Mesenchymal stem cell (in vitro differentiated cells and primary cell): ENCODE measurements around the gene HRH1.
A peak's percentile ranks its signal among the peaks of the same experiment; 100 is the strongest.

Source experiments
- DNase-seq: peaks from one replicate; pipeline ENCODE4 v3.0.0-alpha.2; 2013
- H2AFZ ChIP-seq: one replicate; pipeline ENCODE4 v1.6.1; 2013; ENCODE audit warnings: low read depth, mild to moderate bottlenecking, control low read depth, inconsistent platforms, low read length, moderate library complexity
- H2AK5ac ChIP-seq: 2 replicates; pipeline ENCODE4 v1.6.1; 2013; ENCODE audit warnings: low read length, moderate library complexity, mild to moderate bottlenecking, inconsistent platforms; ENCODE audit not compliant: severe bottlenecking
- H2BK120ac ChIP-seq: one replicate; pipeline ENCODE4 v1.6.1; 2013; ENCODE audit warnings: low read depth, mild to moderate bottlenecking, inconsistent platforms, low read length, moderate library complexity
- H2BK12ac ChIP-seq, 2 experiments: one replicate each; pipeline ENCODE4 v1.6.1; 2013; ENCODE audit warnings: inconsistent platforms in 2 of 2, low read length in 2 of 2, mild to moderate bottlenecking in 2 of 2, moderate library complexity in 2 of 2, control low read depth in 1 of 2
- H2BK15ac ChIP-seq: one replicate; pipeline ENCODE4 v1.6.1; 2013; ENCODE audit warnings: mild to moderate bottlenecking, low read depth, inconsistent platforms; ENCODE audit not compliant: poor library complexity, severe bottlenecking
- H2BK5ac ChIP-seq: 2 replicates; pipeline ENCODE4 v1.6.1; 2013; ENCODE audit warnings: low read depth, mild to moderate bottlenecking, low read length, control low read depth, inconsistent platforms; ENCODE audit not compliant: poor library complexity, severe bottlenecking
- H3K14ac ChIP-seq, 2 experiments: one replicate each; pipeline ENCODE4 v1.6.1; 2013; ENCODE audit warnings: inconsistent platforms in 2 of 2, low read length in 2 of 2, control low read depth in 1 of 2, mild to moderate bottlenecking in 1 of 2, moderate library complexity in 1 of 2
- H3K18ac ChIP-seq, 2 experiments: one replicate each; pipeline ENCODE4 v1.6.1; 2013; ENCODE audit warnings: inconsistent platforms in 2 of 2, low read length in 2 of 2, control low read depth in 1 of 2, low read depth in 1 of 2, mild to moderate bottlenecking in 1 of 2
- H3K23ac ChIP-seq, 2 experiments: one replicate each; pipeline ENCODE4 v1.6.1; 2013; ENCODE audit warnings: inconsistent platforms in 2 of 2, low read length in 2 of 2, mild to moderate bottlenecking in 2 of 2, moderate library complexity in 2 of 2, control low read depth in 1 of 2
- H3K27ac ChIP-seq: 2 replicates; pipeline ENCODE4 v1.5.1; 2013; ENCODE audit warnings: mild to moderate bottlenecking, moderate library complexity, low read length, control low read depth, inconsistent platforms; ENCODE audit not compliant: poor library complexity, severe bottlenecking
- H3K27me3 ChIP-seq, 2 experiments: 2 replicates each; pipeline versions ENCODE4 v1.6.1 to v1.7.0; 2013; ENCODE audit warnings: low read length in 2 of 2, mild to moderate bottlenecking in 2 of 2, moderate library complexity in 2 of 2, control low read depth in 1 of 2, inconsistent platforms in 1 of 2; ENCODE audit not compliant: control insufficient read depth in 1 of 2, insufficient read depth in 1 of 2
- H3K36me3 ChIP-seq, 2 experiments: 2 replicates each; pipeline versions ENCODE4 v1.6.1 to v1.7.0; 2013; ENCODE audit warnings: low read length in 2 of 2, control low read depth in 1 of 2, inconsistent platforms in 1 of 2, low read depth in 1 of 2, mild to moderate bottlenecking in 1 of 2; ENCODE audit not compliant: insufficient read depth in 2 of 2, control insufficient read depth in 1 of 2
- H3K4ac ChIP-seq, 2 experiments: one replicate each; pipeline ENCODE4 v1.6.1; 2013; ENCODE audit warnings: inconsistent platforms in 2 of 2, low read length in 2 of 2, mild to moderate bottlenecking in 2 of 2, moderate library complexity in 2 of 2, control low read depth in 1 of 2, low read depth in 1 of 2
- H3K4me1 ChIP-seq: 2 replicates; pipeline ENCODE4 v1.6.1; 2013; ENCODE audit warnings: low read depth, low read length, control low read depth; ENCODE audit not compliant: control insufficient read depth, insufficient read depth
- H3K4me2 ChIP-seq: 2 replicates; pipeline ENCODE4 v1.6.1; 2013; ENCODE audit warnings: low read length, mild to moderate bottlenecking, inconsistent platforms; ENCODE audit not compliant: poor library complexity, severe bottlenecking
- H3K4me3 ChIP-seq, 2 experiments: 2 replicates each; pipeline versions ENCODE4 v1.5.1 to v1.7.0; 2013; ENCODE audit warnings: low read length in 2 of 2, mild to moderate bottlenecking in 2 of 2, control low read depth in 1 of 2, low read depth in 1 of 2; ENCODE audit not compliant: insufficient read depth in 1 of 2
- H3K79me1 ChIP-seq: replicated peaks from 2 replicates; pipeline ENCODE4 v1.6.1; 2013; ENCODE audit warnings: mild to moderate bottlenecking, control low read depth, low read length, inconsistent platforms; ENCODE audit not compliant: poor library complexity, severe bottlenecking
- H3K9ac ChIP-seq: 2 replicates; pipeline ENCODE4 v1.7.0; 2013; ENCODE audit warnings: mild to moderate bottlenecking, low read length, moderate library complexity
- H3K9me3 ChIP-seq: 2 replicates; pipeline ENCODE4 v1.7.0; 2013; ENCODE audit warnings: mild to moderate bottlenecking, low read length; ENCODE audit not compliant: control insufficient read depth
- H4K8ac ChIP-seq: one replicate; pipeline ENCODE4 v1.6.1; 2013; ENCODE audit warnings: inconsistent platforms, mild to moderate bottlenecking, low read length, moderate library complexity
- H4K91ac ChIP-seq: one replicate; pipeline ENCODE4 v1.6.1; 2013; ENCODE audit warnings: mild to moderate bottlenecking, low read length, inconsistent platforms
- WGBS: methylation state at CpG from one replicate; pipeline ENCODE4 v1.1.7; 2013; ENCODE audit warnings: mixed read lengths; 5-methylcytosine and 5-hydroxymethylcytosine counted together

The HRH1 gene

GRCh38 chr3:11288021-11288491 lies 133.8 kb downstream of the HRH1 start:
- no peak overlapping the region for H2AFZ ChIP-seq
- no peak overlapping the region for H3K4ac ChIP-seq
- no peak overlapping the region for H3K4me3 ChIP-seq
- H3K14ac ChIP-seq, result no peak overlapping the region
- H3K18ac ChIP-seq, result no peak overlapping the region
- no peak overlapping the region for H3K23ac ChIP-seq
- WGBS, result 60% methylated on average over 1 of the region's 2 CpGs
- no peaks in the 10 kb centered on the region for H3K27me3 ChIP-seq
- no peak overlapping the region for H2BK12ac ChIP-seq
- no peak overlapping the region for H4K8ac ChIP-seq
- DNase-seq, result peak; percentile 74
- H3K9ac ChIP-seq, result peak overlapping the region; percentile 71
- H3K4me1 ChIP-seq, result peaks cover 23% of the 10 kb centered on the region
- H2BK120ac ChIP-seq, result peak overlapping the region; percentile 73
- H3K4me2 ChIP-seq, result no peak overlapping the region
- H3K36me3 ChIP-seq, result peaks cover 0 to 7% of the 10 kb centered on the region in 2 experiments
- peak overlapping the region; percentile 92 for H3K27ac ChIP-seq
- H2AK5ac ChIP-seq, result peak overlapping the region; percentile 83
- no peaks in the 10 kb centered on the region for H3K9me3 ChIP-seq
- H3K79me1 ChIP-seq, result peaks cover 20% of the 10 kb centered on the region
- no peak overlapping the region for H4K91ac ChIP-seq
- H2BK5ac ChIP-seq, result no peak overlapping the region
- H2BK15ac ChIP-seq, result no peak overlapping the region

DNA sequence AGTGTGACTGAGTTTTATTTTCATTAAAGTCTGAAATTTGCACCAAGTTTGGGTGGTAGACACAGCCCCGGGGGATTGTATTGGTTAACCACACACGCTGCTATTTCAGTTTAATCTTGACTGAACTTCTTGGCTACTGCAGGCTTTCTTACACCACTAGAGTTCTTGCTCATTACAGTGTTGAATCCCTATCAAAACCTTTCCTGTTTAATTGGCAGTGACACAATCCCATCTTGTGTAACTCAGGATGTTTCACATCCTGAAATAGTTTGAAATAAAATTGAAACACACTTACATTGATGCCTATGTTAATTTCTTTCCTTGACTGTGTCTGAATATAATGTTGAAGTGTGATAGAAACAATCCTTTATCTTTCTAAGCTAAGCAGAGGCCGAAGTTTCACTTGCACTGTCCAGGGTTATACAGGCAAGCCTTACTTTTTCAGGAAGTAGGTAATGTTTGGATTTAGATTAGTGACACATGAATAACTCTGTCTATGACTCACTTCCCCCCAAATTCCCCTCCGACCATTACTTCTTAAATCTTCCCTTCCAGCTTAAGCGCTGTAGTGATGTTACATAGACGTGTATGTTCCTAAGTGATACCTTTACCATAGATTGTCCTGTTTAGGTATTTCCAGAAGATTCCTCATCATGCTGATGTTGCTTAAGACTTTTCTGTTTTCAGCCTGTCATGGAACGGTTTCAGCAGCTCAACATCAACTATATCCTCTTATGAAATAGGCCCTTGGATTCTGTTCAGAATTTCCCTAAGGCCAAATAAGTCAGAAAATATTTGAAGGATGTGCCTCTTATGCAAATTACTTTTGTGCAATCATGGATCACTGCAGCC lies 134.7 kb downstream of the HRH1 start:
- peak overlapping the region in 1 of 2 experiments; percentile 96 for H3K23ac ChIP-seq
- H2AK5ac ChIP-seq, result peak overlapping the region; percentile 97
- H3K9me3 ChIP-seq, result no peaks in the 10 kb centered on the region
- H3K4ac ChIP-seq, result no peak overlapping the region
- H3K9ac ChIP-seq, result peak overlapping the region; percentile 71
- H3K14ac ChIP-seq, result no peak overlapping the region
- H3K79me1 ChIP-seq, result peaks cover 16% of the 10 kb centered on the region
- H2BK5ac ChIP-seq, result no peak overlapping the region
- 2% methylated on average over 3 of the region's 7 CpGs for WGBS
- peaks cover 22% of the 10 kb centered on the region for H3K4me1 ChIP-seq
- DNase-seq, result peak; percentile 97
- peak overlapping the region; percentile 73 for H2BK120ac ChIP-seq
- peak overlapping the region; percentile 92 for H3K27ac ChIP-seq
- peak overlapping the region; percentile 1 for H3K4me2 ChIP-seq
- H2AFZ ChIP-seq, result no peak overlapping the region
- H2BK12ac ChIP-seq, result peak overlapping the region in 1 of 2 experiments; percentile 77
- peaks cover 0 to 3% of the 10 kb centered on the region in 2 experiments for H3K36me3 ChIP-seq
- no peak overlapping the region for H4K91ac ChIP-seq
- H3K18ac ChIP-seq, result peak overlapping the region; percentile 4 to 94
- H3K27me3 ChIP-seq, result no peaks in the 10 kb centered on the region
- no peak overlapping the region for H4K8ac ChIP-seq
- H3K4me3 ChIP-seq, result peak overlapping the region in 1 of 2 experiments; percentile 42
- H2BK15ac ChIP-seq, result no peak overlapping the region

DNA sequence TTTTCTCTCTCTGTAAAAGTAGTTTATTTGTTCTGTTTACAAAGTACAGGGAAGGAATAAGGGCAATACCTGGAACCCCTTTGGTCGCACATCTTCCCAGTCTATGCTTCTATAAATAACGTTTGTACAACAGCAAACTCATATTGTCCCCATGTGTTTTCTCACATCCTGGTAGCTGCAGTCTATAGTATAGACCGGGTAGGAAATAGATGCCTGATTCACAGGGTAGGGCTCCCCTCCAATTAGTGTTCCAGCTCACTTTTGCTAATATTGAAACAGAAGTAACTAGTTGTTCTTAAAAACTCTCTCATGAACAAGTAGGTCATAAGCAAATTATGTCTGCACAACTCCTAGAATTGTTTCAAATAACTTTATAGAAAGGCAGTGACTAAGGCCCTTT lies 135.6 kb downstream of the HRH1 start:
- Histone ChIP-seq H3K27me3 (no peaks in the 10 kb centered on the region), H3K27ac (peak overlapping the region; percentile 92), H4K8ac (no peak overlapping the region), H3K9ac (peak overlapping the region; percentile 71), H3K23ac (peak overlapping the region in 1 of 2 experiments; percentile 96), H4K91ac (peak overlapping the region; percentile 97), H3K4ac (peak overlapping the region; percentile 57 to 85), H2BK5ac (peak overlapping the region; percentile 36), H3K9me3 (no peaks in the 10 kb centered on the region), H3K4me1 (peaks cover 22% of the 10 kb centered on the region), H2BK12ac (peak overlapping the region; percentile 18 to 91), H3K79me1 (peaks cover 16% of the 10 kb centered on the region), H2BK15ac (peak overlapping the region; percentile 96), H3K4me2 (no peak overlapping the region), H2BK120ac (peak overlapping the region; percentile 77), H2AFZ (no peak overlapping the region), H2AK5ac (peak overlapping the region; percentile 97), H3K18ac (peak overlapping the region; percentile 79 to 96), H3K14ac (no peak overlapping the region), H3K4me3 (no peak overlapping the region), H3K36me3 (peaks cover 0 to 3% of the 10 kb centered on the region in 2 experiments)
- 79% methylated on average over 3 of the region's 3 CpGs for WGBS
- DNase-seq, result peak; percentile 16
